ENCODE results near the gene SFMBT1.

GRCh38 chr3:52896613-52897012 is 149.3 kb downstream of the SFMBT1 start:
- TF ChIP-seq CTCF (conservative IDR thresholded peaks at IDR 0.05 in 1 of 2, IDR thresholded peaks at IDR 0.05 in 1 of 2; ENCODE audit: low read depth in 1 of 2, low read length in 2 of 2) (no peak), EZH2 (IDR thresholded peaks at IDR 0.05; ENCODE audit: low read length, missing control alignments) (no peak)
